Mucosa of descending colon (tissue), 3 donors: ENCODE measurements around the gene UNC79. TPM values are rescaled to one million over a fixed set of nuclear protein-coding genes. Genes with fewer than 3 reads are reported as not detected.
"Not testable (repeated sequence)": the region's sequence is repeated elsewhere in the genome, so short reads cannot be mapped to it uniquely, and the experiment has no call there.

Experiments
- ATAC-seq: fragments of 200-7000 bp; cut with Tn5 transposase; one replicate; pipeline ENCODE4 v1.9.1; 2020; ENCODE audit warnings: mild to moderate bottlenecking, moderate library complexity
- DNase-seq, 3 donors: peaks; one replicate each; pipeline ENCODE4 v3.0.0-alpha.2; 2020
- H3K36me3 ChIP-seq: fragments of 200-600 bp; one replicate; pipeline ENCODE4 v1.8.0; 2021; ENCODE audit warnings: low read depth, mild to moderate bottlenecking
- H3K4me1 ChIP-seq: fragments of 200-600 bp; one replicate; pipeline ENCODE4 v1.8.0; 2021; ENCODE audit warnings: low read depth, mild to moderate bottlenecking
- H3K4me3 ChIP-seq: fragments of 200-600 bp; one replicate; pipeline ENCODE4 v1.8.0; 2021; ENCODE audit warnings: mild to moderate bottlenecking
- H3K9me3 ChIP-seq: fragments of 200-600 bp; one replicate; pipeline ENCODE4 v1.8.0; 2021; ENCODE audit warnings: mild to moderate bottlenecking
- CTCF ChIP-seq: fragments of 200-600 bp; IDR thresholded peaks from one replicate; pipeline ENCODE4 v1.8.0; 2022; ENCODE audit warnings: antibody characterized with exemption, mild to moderate bottlenecking
- intact Hi-C, 2 donors: fragments of 100-400 bp; cut with DNase I in 1 of 2; cut with micrococcal nuclease in 1 of 2; formaldehyde crosslinking; loops; one replicate each; pipeline versions ENCODE4 v1.11.0 to v1.11.1; 2022; cut with DNase I, micrococcal nuclease
- long read RNA-seq, 2 donors: library from polyadenylated mRNA; unstranded; transcript quantifications; one replicate each; pipeline ENCODE4 v2.0.0, GENCODE V29; 2019 to 2021
- total RNA-seq, 3 donors: library from RNA; stranded (reverse); fragmentation: NEBNext Ultra II Directional in 2 of 3; extraction: Animal tissue kit (Norgen Biotek cat#: 25700) in 2 of 3; gene quantifications; one replicate each; pipeline versions ENCODE4 v1.2.1 to v1.2.4, GENCODE V29; 2021 to 2023
- donor health status: DM: no; HTN: no; CAD: no; lungs with moderate emphysema.
- donor health status: DM: no; HTN: no; CAD: no.
- donor health status: DM: no; HTN: yes; CAD: no.

The UNC79 gene
- under 1 TPM; 0.09 to 0.89 (median 0.12) TPM for total RNA-seq
- long read RNA-seq, donor 1, partial matches to known transcripts, result 1 of 5 reads
- long read RNA-seq, donor 1, other reads (novel, unspliced or antisense), result 4 of 5 reads
- long read RNA-seq, donor 2, result 0 reads

GRCh38 chr14:93430315-93431035, at the start of gene UNC79:
UNC79 (plus strand) TSS chr14:93430939; CDS start chr14:93431030, 91 bp downstream.
- intact Hi-C loops, result no loop called here
- no peaks in the 10 kb centered on the region for H3K36me3 ChIP-seq
- H3K4me3 ChIP-seq, result no peak within 1 kb of the TSS
- TF ChIP-seq CTCF, result no peak
- no peaks in the 10 kb centered on the region for H3K4me1 ChIP-seq
- ATAC-seq (no peak), DNase-seq (no peak)
- peaks cover 9% of the 10 kb centered on the region for H3K9me3 ChIP-seq

DNA sequence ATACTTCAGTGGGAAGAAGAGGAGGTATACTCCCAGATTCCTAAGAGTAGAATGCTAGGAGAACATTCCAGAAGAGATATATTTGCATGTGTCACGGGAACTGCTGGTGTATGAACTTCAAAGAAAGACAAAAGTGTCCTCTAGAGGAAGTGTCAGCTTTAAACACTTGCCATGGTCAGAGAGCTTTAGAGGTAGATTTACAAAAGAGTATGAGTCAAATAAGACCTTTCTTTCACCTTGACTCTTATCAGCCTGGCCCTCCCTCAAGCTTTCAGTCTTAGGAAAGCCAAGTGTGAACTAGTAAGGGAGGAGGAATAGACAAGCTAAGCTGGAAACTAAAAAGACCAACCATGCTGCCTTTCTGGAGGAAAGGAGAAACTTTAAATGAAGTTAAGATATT, 49.1 kb upstream of the UNC79 start:
- TF ChIP-seq CTCF, result no peak
- intact Hi-C loops, result no loop called here
- no peaks in the 10 kb centered on the region for H3K9me3 ChIP-seq

GRCh38 chr14:93384256-93384655, 46.5 kb upstream of the UNC79 start:
- intact Hi-C loops, H3K4me1 ChIP-seq, H3K4me3 ChIP-seq, H3K9me3 ChIP-seq, ATAC-seq, DNase-seq, H3K36me3 ChIP-seq: not testable (repeated sequence)

More for the DNA sequence above, 49.1 kb upstream of the UNC79 start:
- no peaks in the 10 kb centered on the region for H3K4me1 ChIP-seq
- DNase-seq (no peak), ATAC-seq (no peak)
- H3K4me3 ChIP-seq, result no peak overlapping the region
- no peaks in the 10 kb centered on the region for H3K36me3 ChIP-seq

DNA sequence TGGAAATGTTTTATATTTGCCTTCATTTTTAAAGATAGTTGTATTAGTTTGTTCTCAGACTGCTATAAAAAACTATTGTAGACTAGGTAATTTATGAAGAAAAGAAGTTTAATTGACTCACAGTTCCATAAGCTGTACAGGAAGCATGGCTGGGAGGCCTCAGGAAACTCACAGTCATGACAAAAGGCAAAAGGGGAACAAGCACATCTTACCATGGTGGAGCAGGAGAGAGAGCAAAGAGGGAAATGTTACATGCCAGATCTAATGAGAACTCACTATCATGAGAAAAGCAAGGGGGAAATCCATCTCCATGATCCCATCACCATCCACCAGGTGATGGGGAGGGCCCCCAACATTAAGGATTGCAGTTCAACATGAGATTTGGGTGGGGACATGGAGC, 35.5 kb upstream of the UNC79 start:
- intact Hi-C loops, result no loop called here
- Histone ChIP-seq H3K4me1 (no peaks in the 10 kb centered on the region), H3K4me3 (no peak overlapping the region), H3K9me3 (no peaks in the 10 kb centered on the region), H3K36me3 (no peaks in the 10 kb centered on the region)
- TF ChIP-seq CTCF, result no peak
- DNase-seq, result no peak
- ATAC-seq, result no peak

- H3K36me3 ChIP-seq, result no peaks in the 10 kb centered on the region
- DNase-seq (no peak), ATAC-seq (no peak)
- no peaks in the 10 kb centered on the region for H3K4me1 ChIP-seq
- intact Hi-C loops, result no loop called here
- TF ChIP-seq CTCF, result no peak
- no peaks in the 10 kb centered on the region for H3K9me3 ChIP-seq
- no peak overlapping the region for H3K4me3 ChIP-seq
Measured at GRCh38 chr14:93396456-93396855, 34.3 kb upstream of the UNC79 start.

GRCh38 chr14:93398491-93398890, 32.2 kb upstream of the UNC79 start:
- ATAC-seq (no peak), DNase-seq (no peak)
- Histone ChIP-seq H3K36me3 (no peaks in the 10 kb centered on the region), H3K9me3 (no peaks in the 10 kb centered on the region), H3K4me1 (no peaks in the 10 kb centered on the region), H3K4me3 (no peak overlapping the region)
- TF ChIP-seq CTCF, result no peak
- intact Hi-C loops, result no loop called here
